Ishikawa (cell line): ENCODE data around the gene PRKN.

Source experiments
- CEBPB ChIP-seq: IDR thresholded peaks from 2 replicates; pipeline ENCODE4 v1.6.1; 2012
- EGR1 ChIP-seq: IDR thresholded peaks from 2 replicates; pipeline ENCODE4 v1.6.1; 2012
- EP300 ChIP-seq: IDR thresholded peaks from 2 replicates; pipeline ENCODE4 v1.6.1; 2012; ENCODE audit warnings: borderline replicate concordance
- FOXM1 ChIP-seq: IDR thresholded peaks from 2 replicates; pipeline ENCODE4 v1.6.1; 2012; ENCODE audit warnings: low read depth, borderline replicate concordance
- TAF1 ChIP-seq: IDR thresholded peaks from 2 replicates; pipeline ENCODE4 v1.6.1; 2012; ENCODE audit warnings: low read depth, mild to moderate bottlenecking
- TEAD4 ChIP-seq: IDR thresholded peaks from 2 replicates; pipeline ENCODE4 v1.6.1; 2012
- TF ChIP-seq, protein P1 (sequence below): IDR thresholded peaks from 2 replicates; pipeline ENCODE4 v1.6.1; 2012; ENCODE audit warnings: low read depth, mild to moderate bottlenecking
- TF ChIP-seq, protein P2 (sequence below): IDR thresholded peaks from 2 replicates; pipeline ENCODE4 v1.6.1; 2012

DNA sequence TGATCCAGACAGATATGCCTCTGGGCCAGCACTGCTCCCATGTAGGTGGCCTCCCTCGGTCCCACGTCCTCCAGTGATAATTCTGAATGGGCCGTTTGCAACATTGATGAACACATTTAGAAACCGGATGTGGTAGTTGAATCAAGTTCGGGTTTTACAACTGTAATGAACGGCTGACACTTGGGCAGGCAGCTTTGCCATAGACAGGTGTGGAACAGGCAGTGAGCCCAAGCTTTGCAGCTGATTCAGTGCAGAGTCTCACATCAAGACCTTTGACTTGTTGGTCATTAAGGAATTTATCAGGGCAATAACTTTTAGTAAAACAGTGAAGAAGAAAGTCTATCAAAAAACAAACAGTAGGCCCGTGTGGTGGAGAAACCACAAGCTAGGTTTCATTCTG is 987.1 kb downstream of the PRKN start:
- TF ChIP-seq CEBPB = no peak
- no peak for TF ChIP-seq EGR1
- TF ChIP-seq, protein P1, sequence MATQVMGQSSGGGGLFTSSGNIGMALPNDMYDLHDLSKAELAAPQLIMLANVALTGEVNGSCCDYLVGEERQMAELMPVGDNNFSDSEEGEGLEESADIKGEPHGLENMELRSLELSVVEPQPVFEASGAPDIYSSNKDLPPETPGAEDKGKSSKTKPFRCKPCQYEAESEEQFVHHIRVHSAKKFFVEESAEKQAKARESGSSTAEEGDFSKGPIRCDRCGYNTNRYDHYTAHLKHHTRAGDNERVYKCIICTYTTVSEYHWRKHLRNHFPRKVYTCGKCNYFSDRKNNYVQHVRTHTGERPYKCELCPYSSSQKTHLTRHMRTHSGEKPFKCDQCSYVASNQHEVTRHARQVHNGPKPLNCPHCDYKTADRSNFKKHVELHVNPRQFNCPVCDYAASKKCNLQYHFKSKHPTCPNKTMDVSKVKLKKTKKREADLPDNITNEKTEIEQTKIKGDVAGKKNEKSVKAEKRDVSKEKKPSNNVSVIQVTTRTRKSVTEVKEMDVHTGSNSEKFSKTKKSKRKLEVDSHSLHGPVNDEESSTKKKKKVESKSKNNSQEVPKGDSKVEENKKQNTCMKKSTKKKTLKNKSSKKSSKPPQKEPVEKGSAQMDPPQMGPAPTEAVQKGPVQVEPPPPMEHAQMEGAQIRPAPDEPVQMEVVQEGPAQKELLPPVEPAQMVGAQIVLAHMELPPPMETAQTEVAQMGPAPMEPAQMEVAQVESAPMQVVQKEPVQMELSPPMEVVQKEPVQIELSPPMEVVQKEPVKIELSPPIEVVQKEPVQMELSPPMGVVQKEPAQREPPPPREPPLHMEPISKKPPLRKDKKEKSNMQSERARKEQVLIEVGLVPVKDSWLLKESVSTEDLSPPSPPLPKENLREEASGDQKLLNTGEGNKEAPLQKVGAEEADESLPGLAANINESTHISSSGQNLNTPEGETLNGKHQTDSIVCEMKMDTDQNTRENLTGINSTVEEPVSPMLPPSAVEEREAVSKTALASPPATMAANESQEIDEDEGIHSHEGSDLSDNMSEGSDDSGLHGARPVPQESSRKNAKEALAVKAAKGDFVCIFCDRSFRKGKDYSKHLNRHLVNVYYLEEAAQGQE = no peak
- TF ChIP-seq, protein P2, sequence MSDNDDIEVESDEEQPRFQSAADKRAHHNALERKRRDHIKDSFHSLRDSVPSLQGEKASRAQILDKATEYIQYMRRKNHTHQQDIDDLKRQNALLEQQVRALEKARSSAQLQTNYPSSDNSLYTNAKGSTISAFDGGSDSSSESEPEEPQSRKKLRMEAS = no peak
- no peak for TF ChIP-seq FOXM1
- no peak for TF ChIP-seq TAF1
- TF ChIP-seq EP300 = no peak
- TF ChIP-seq TEAD4 = no peak
